ENCODE measurements around the gene MAPK14. TPM values are rescaled to one million over a fixed set of nuclear protein-coding genes. Genes with fewer than 3 reads are reported as not detected.

The MAPK14 gene
- total and polyA plus RNA-seq, 2 donors (not counting 3 experiments of a cell fraction or from before 2014, with no cell fraction given), result 33.3 to 54.1 TPM

DNA sequence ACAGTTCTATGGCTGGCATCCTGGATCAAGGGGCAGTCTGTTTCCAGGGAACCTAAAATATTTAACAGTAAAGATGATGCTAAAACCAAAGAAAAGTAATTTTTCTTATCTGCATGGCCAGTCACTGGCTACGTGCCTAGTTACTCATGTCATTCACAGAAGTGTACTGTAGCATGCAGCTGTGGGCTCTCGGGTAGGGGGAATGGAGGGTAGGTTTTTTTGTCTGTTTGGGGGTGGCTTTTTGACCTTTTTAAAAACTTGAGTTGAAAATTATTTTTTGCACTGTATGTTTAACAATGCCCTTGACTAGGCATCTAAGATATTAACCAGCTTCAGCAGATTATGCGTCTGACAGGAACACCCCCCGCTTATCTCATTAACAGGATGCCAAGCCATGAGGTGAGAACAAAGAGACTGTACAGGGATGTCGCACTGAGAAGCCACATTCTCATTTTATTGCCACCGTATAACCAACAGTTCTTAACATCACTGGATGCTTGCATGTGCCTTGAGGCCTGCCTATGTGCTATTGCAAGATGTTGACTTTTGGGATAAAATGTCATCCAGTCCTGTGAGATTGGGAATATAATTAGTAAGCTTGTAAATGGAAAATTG, 72.4 kb downstream of the MAPK14 start:
- Histone ChIP-seq H4K20me1 (replicated peaks; ENCODE audit: control insufficient read depth, extremely low read depth, insufficient read depth, low read length) (no peaks in the 10 kb centered on the region), H3K4me1 (ENCODE audit: control insufficient read depth, extremely low read depth, insufficient read depth, low read length) (peaks cover 13% of the 10 kb centered on the region), H3K79me2 (ENCODE audit: control insufficient read depth, insufficient read depth, low read length) (no peaks in the 10 kb centered on the region), H3K9me1 (replicated peaks; ENCODE audit: control insufficient read depth, extremely low read depth, insufficient read depth, low read length) (no peaks in the 10 kb centered on the region), H3K9me3 (replicated peaks; ENCODE audit: control insufficient read depth, insufficient read depth, low read length) (no peaks in the 10 kb centered on the region), H3K27ac (ENCODE audit: insufficient read depth, low read depth, low read length) (peak overlapping the region; percentile 35), H3K4me3 (replicated peaks in 1 of 3; ENCODE audit: insufficient read depth in 1 of 3, low read depth in 1 of 3, low read length in 3 of 3) (no peak overlapping the region), H3K4me2 (ENCODE audit: insufficient read depth, low read length) (peak overlapping the region; percentile 12), H3K36me3 (ENCODE audit: control insufficient read depth in 2 of 2, extremely low read depth in 1 of 2, insufficient read depth in 2 of 2, low read length in 2 of 2) (peaks cover 15% of the 10 kb centered on the region in 2 experiments), H2AFZ (ENCODE audit: low read depth, low read length) (no peak overlapping the region), H3K27me3 (ENCODE audit: control insufficient read depth in 2 of 2, insufficient read depth in 2 of 2, low read length in 2 of 2) (no peaks in the 10 kb centered on the region), H3K9ac (replicated peaks; ENCODE audit: extremely low read depth, insufficient read depth, low read length) (peak overlapping the region; percentile 13)
- BruUV-seq (replicated peaks), result no TSS peak
- CTCF ChIA-PET, result interaction anchor here (1.1 to 8.5 kb wide), 2 partner anchors 32 to 72 kb away, joined by 4 to 155 read pairs; partner anchors contain the start of gene MAPK14
- intact Hi-C loops (cut with micrococcal nuclease), result loop anchor here (1.0 to 10.0 kb wide), 3 partner anchors 73 to 515 kb away; partner anchors contain the start of gene MAPK14
- peak; percentile 31 for FAIRE-seq
- POLR2A ChIA-PET, result no interaction called here
- TF ChIP-seq GATA2 (IDR thresholded peaks at IDR 0.05; ENCODE audit: insufficient read depth, insufficient read length, low read depth, low read length) (peak; percentile 27), POLR2A (IDR thresholded peaks at IDR 0.05; ENCODE audit: low read depth, low read length) (peak; percentile 18)
- TF ChIP-seq, protein P1, sequence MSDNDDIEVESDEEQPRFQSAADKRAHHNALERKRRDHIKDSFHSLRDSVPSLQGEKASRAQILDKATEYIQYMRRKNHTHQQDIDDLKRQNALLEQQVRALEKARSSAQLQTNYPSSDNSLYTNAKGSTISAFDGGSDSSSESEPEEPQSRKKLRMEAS (IDR thresholded peaks at IDR 0.05; ENCODE audit: insufficient read depth, insufficient read length), result no peak
- dilution Hi-C loops (cut with MboI; ENCODE audit: extremely low pct_ligation_motif_present, low sequenced_read_pairs), result no loop called here
- DNase-seq (ENCODE audit: low read depth, low spot score), result peak; percentile 56

DNA sequence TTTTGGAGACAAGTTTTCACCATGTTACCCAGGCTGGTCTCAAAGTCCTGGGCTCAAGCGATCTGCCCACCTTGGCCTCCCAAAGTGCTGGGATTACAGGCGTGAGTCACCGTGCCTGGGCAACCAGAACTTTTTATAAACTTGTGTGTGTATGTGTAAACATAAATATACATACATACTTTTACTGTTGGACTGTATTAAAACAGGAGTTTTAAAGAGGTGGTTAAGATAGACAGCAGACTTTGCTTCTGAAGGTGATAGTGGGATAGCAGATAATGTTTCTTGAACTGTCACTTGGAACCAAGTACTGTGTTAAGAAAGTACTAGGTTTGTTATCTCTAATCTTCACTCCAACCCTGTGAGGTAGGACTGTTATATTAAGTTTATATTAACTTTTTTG, 74.1 kb downstream of the MAPK14 start:
- no TSS peak for BruUV-seq (replicated peaks)
- dilution Hi-C loops (cut with MboI; ENCODE audit: extremely low pct_ligation_motif_present, low sequenced_read_pairs), result no loop called here
- intact Hi-C loops (cut with micrococcal nuclease), result no loop called here

More for the DNA sequence above, 74.1 kb downstream of the MAPK14 start:
- Histone ChIP-seq H3K79me2 (ENCODE audit: control insufficient read depth, insufficient read depth, low read length) (no peaks in the 10 kb centered on the region), H2AFZ (ENCODE audit: low read depth, low read length) (no peak overlapping the region), H3K27me3 (ENCODE audit: control insufficient read depth in 2 of 2, insufficient read depth in 2 of 2, low read length in 2 of 2) (no peaks in the 10 kb centered on the region), H3K36me3 (ENCODE audit: control insufficient read depth in 2 of 2, extremely low read depth in 1 of 2, insufficient read depth in 2 of 2, low read length in 2 of 2) (peaks cover 10 to 14% of the 10 kb centered on the region in 2 experiments), H3K27ac (ENCODE audit: insufficient read depth, low read depth, low read length) (no peak overlapping the region), H4K20me1 (replicated peaks; ENCODE audit: control insufficient read depth, extremely low read depth, insufficient read depth, low read length) (no peaks in the 10 kb centered on the region), H3K4me1 (ENCODE audit: control insufficient read depth, extremely low read depth, insufficient read depth, low read length) (peaks cover 13% of the 10 kb centered on the region), H3K4me3 (replicated peaks in 1 of 3; ENCODE audit: insufficient read depth in 1 of 3, low read depth in 1 of 3, low read length in 3 of 3) (no peak overlapping the region), H3K4me2 (ENCODE audit: insufficient read depth, low read length) (no peak overlapping the region), H3K9ac (replicated peaks; ENCODE audit: extremely low read depth, insufficient read depth, low read length) (no peak overlapping the region), H3K9me1 (replicated peaks; ENCODE audit: control insufficient read depth, extremely low read depth, insufficient read depth, low read length) (no peaks in the 10 kb centered on the region), H3K9me3 (replicated peaks; ENCODE audit: control insufficient read depth, insufficient read depth, low read length) (no peaks in the 10 kb centered on the region)
- no peak for DNase-seq (ENCODE audit: low read depth, low spot score)
- ChIA-PET CTCF (no interaction called here), POLR2A (no interaction called here)
- TF ChIP-seq POLR2AphosphoS5 (IDR thresholded peaks at IDR 0.05; ENCODE audit: insufficient read depth, low read depth, low read length), result no peak
- TF ChIP-seq, protein P2, sequence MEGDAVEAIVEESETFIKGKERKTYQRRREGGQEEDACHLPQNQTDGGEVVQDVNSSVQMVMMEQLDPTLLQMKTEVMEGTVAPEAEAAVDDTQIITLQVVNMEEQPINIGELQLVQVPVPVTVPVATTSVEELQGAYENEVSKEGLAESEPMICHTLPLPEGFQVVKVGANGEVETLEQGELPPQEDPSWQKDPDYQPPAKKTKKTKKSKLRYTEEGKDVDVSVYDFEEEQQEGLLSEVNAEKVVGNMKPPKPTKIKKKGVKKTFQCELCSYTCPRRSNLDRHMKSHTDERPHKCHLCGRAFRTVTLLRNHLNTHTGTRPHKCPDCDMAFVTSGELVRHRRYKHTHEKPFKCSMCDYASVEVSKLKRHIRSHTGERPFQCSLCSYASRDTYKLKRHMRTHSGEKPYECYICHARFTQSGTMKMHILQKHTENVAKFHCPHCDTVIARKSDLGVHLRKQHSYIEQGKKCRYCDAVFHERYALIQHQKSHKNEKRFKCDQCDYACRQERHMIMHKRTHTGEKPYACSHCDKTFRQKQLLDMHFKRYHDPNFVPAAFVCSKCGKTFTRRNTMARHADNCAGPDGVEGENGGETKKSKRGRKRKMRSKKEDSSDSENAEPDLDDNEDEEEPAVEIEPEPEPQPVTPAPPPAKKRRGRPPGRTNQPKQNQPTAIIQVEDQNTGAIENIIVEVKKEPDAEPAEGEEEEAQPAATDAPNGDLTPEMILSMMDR (IDR thresholded peaks at IDR 0.05; ENCODE audit: extremely low read depth in 1 of 2, insufficient read depth in 1 of 2, low read depth in 1 of 2, low read length in 2 of 2), result no peak
- TF ChIP-seq JUN (IDR thresholded peaks at IDR 0.05; ENCODE audit: borderline replicate concordance, insufficient read depth, insufficient read length, low read depth), result no peak
- TF ChIP-seq, protein P1 (IDR thresholded peaks at IDR 0.05; ENCODE audit: insufficient read depth, insufficient read length), result no peak
- TF ChIP-seq GATA2 (IDR thresholded peaks at IDR 0.05; ENCODE audit: insufficient read depth, insufficient read length, low read depth, low read length), result no peak
- FAIRE-seq, result no peak
